H9 (cell line): ENCODE data around the gene TNPO2. TPM values are rescaled to one million over a fixed set of nuclear protein-coding genes. Genes with fewer than 3 reads are reported as not detected.

Experiments
- DNase-seq: peaks from one replicate; pipeline ENCODE4 v3.0.0-alpha.2; 2017
- H2AFZ ChIP-seq: one replicate; pipeline ENCODE4 v1.6.1; 2013; ENCODE audit warnings: mild to moderate bottlenecking, low read length, control low read depth, moderate library complexity
- H2AK5ac ChIP-seq: 2 replicates; pipeline ENCODE4 v1.6.1; 2013; ENCODE audit warnings: low read length, control low read depth, mixed read lengths; ENCODE audit not compliant: insufficient read length
- H2BK120ac ChIP-seq: one replicate; pipeline ENCODE4 v1.6.1; 2013; ENCODE audit warnings: low read depth, mild to moderate bottlenecking, low read length, control low read depth, inconsistent platforms; ENCODE audit not compliant: poor library complexity, severe bottlenecking
- H2BK12ac ChIP-seq: 2 replicates; pipeline ENCODE4 v1.6.1; 2013; ENCODE audit warnings: low read length, control low read depth, mixed read lengths, low read depth; ENCODE audit not compliant: insufficient read length
- H2BK15ac ChIP-seq: 2 replicates; pipeline ENCODE4 v1.6.1; 2013; ENCODE audit warnings: low read depth, low read length, control low read depth
- H2BK20ac ChIP-seq: one replicate; pipeline ENCODE4 v1.6.1; 2013; ENCODE audit warnings: low read depth, mild to moderate bottlenecking, low read length, control low read depth, inconsistent platforms; ENCODE audit not compliant: poor library complexity, severe bottlenecking
- H2BK5ac ChIP-seq: 2 replicates; pipeline ENCODE4 v1.6.1; 2013; ENCODE audit warnings: low read length, control low read depth, mixed read lengths; ENCODE audit not compliant: insufficient read length
- H3K14ac ChIP-seq: 2 replicates; pipeline ENCODE4 v1.6.1; 2013; ENCODE audit warnings: low read length, control low read depth; ENCODE audit not compliant: insufficient read depth
- H3K18ac ChIP-seq: 2 replicates; pipeline ENCODE4 v1.6.1; 2013; ENCODE audit warnings: low read depth, mild to moderate bottlenecking, mixed read lengths, low read length, control low read depth; ENCODE audit not compliant: insufficient read length
- H3K23ac ChIP-seq: 2 replicates; pipeline ENCODE4 v1.6.1; 2013; ENCODE audit warnings: low read length, control low read depth, mixed read lengths, low read depth; ENCODE audit not compliant: insufficient read length
- H3K23me2 ChIP-seq: 2 replicates; pipeline ENCODE4 v1.6.1; 2013; ENCODE audit warnings: low read depth, mild to moderate bottlenecking, mixed read lengths, low read length, control low read depth; ENCODE audit not compliant: insufficient read length, poor library complexity, severe bottlenecking
- H3K27ac ChIP-seq: 2 replicates; pipeline ENCODE4 v1.5.1; 2013; ENCODE audit warnings: low read length, control low read depth, mixed read lengths, low read depth; ENCODE audit not compliant: insufficient read length
- H3K27me3 ChIP-seq: 2 replicates; pipeline ENCODE4 v1.6.1; 2013; ENCODE audit warnings: low read length, control low read depth, inconsistent platforms; ENCODE audit not compliant: insufficient read depth
- H3K4ac ChIP-seq: 2 replicates; pipeline ENCODE4 v1.6.1; 2013; ENCODE audit warnings: low read depth, mild to moderate bottlenecking, control low read depth, inconsistent platforms, low read length, moderate library complexity
- H3K4me1 ChIP-seq: 2 replicates; pipeline ENCODE4 v1.6.1; 2013; ENCODE audit warnings: low read length, control low read depth, inconsistent platforms; ENCODE audit not compliant: insufficient read depth
- H3K4me2 ChIP-seq: 2 replicates; pipeline ENCODE4 v1.6.1; 2013; ENCODE audit warnings: low read length, control low read depth, mixed read lengths; ENCODE audit not compliant: insufficient read length, insufficient read depth
- H3K56ac ChIP-seq: 2 replicates; pipeline ENCODE4 v1.6.1; 2013; ENCODE audit warnings: low read depth, mild to moderate bottlenecking, mixed read lengths, low read length, control low read depth; ENCODE audit not compliant: insufficient read length
- H3K79me1 ChIP-seq: 2 replicates; pipeline ENCODE4 v1.6.1; 2013; ENCODE audit warnings: low read depth, mild to moderate bottlenecking, moderate library complexity, low read length, control low read depth, inconsistent platforms; ENCODE audit not compliant: insufficient read depth, poor library complexity, severe bottlenecking
- H3K79me2 ChIP-seq: 2 replicates; pipeline ENCODE4 v1.6.1; 2013; ENCODE audit warnings: low read length, control low read depth, inconsistent platforms; ENCODE audit not compliant: insufficient read depth
- H3K9ac ChIP-seq: 2 replicates; pipeline ENCODE4 v1.6.1; 2013; ENCODE audit warnings: low read length, control low read depth, mixed read lengths; ENCODE audit not compliant: insufficient read length; ENCODE audit errors: extremely low read depth
- H3K9me3 ChIP-seq: one replicate; pipeline ENCODE4 v1.6.1; 2013; ENCODE audit warnings: low read depth, low read length, inconsistent platforms; ENCODE audit not compliant: control insufficient read depth
- H3T11ph ChIP-seq: one replicate; pipeline ENCODE4 v1.6.1; 2013; ENCODE audit warnings: mild to moderate bottlenecking, low read length, control low read depth, inconsistent platforms
- H4K20me1 ChIP-seq: one replicate; pipeline ENCODE4 v1.6.1; 2013; ENCODE audit not compliant: control insufficient read depth, insufficient read length, insufficient read depth
- H4K5ac ChIP-seq: 2 replicates; pipeline ENCODE4 v1.6.1; 2013; ENCODE audit warnings: low read depth, mild to moderate bottlenecking, mixed read lengths, low read length, control low read depth; ENCODE audit not compliant: insufficient read length
- H4K8ac ChIP-seq: replicated peaks from 2 replicates; pipeline ENCODE4 v1.6.1; 2013; ENCODE audit warnings: low read length, control low read depth, mixed read lengths, low read depth; ENCODE audit not compliant: insufficient read length
- H4K91ac ChIP-seq: 2 replicates; pipeline ENCODE4 v1.6.1; 2013; ENCODE audit warnings: low read depth, mild to moderate bottlenecking, moderate library complexity, mixed read lengths, low read length, control low read depth; ENCODE audit not compliant: insufficient read length
- H3K27ac Mint-ChIP-seq, 3 experiments: 2 replicates in 2 of 3; 3 replicates in 1 of 3; pipeline ENCODE4 v1.8.0; 2020 to 2021; ENCODE audit warnings: mixed read lengths in 3 of 3, mild to moderate bottlenecking in 1 of 3, moderate library complexity in 1 of 3
- H3K27me3 Mint-ChIP-seq: 2 replicates; pipeline ENCODE4 v1.8.0; 2021; ENCODE audit warnings: low read depth, mild to moderate bottlenecking, moderate library complexity, mixed read lengths
- H3K36me3 Mint-ChIP-seq, 3 experiments: 2 replicates in 2 of 3; 3 replicates in 1 of 3; pipeline ENCODE4 v1.8.0; 2020 to 2021; ENCODE audit warnings: low read depth in 3 of 3, mixed read lengths in 3 of 3; ENCODE audit not compliant: insufficient read depth in 1 of 3
- H3K4me1 Mint-ChIP-seq, 2 experiments: 2 replicates each; pipeline ENCODE4 v1.8.0; 2020; ENCODE audit warnings: mixed read lengths in 2 of 2
- H3K4me3 Mint-ChIP-seq, 2 experiments: 2 replicates in 1 of 2; 3 replicates in 1 of 2; pipeline ENCODE4 v1.8.0; 2020 to 2021; ENCODE audit warnings: mild to moderate bottlenecking in 2 of 2, mixed read lengths in 2 of 2, moderate library complexity in 1 of 2
- H3K9me3 Mint-ChIP-seq, 2 experiments: 2 replicates in 1 of 2; 3 replicates in 1 of 2; pipeline ENCODE4 v1.8.0; 2020; ENCODE audit warnings: mild to moderate bottlenecking in 2 of 2, mixed read lengths in 2 of 2, moderate library complexity in 1 of 2
- CTCF ChIP-seq: fragments of 200-600 bp; sonication (generic); conservative IDR thresholded peaks from 3 replicates; pipeline ENCODE4 v1.8.0; 2021; ENCODE audit warnings: antibody characterized with exemption, mild to moderate bottlenecking
- WGBS: extraction: QIAGEN DNeasy Blood & Tissue Kit; methylation state at CpG from one replicate; pipeline ENCODE4 v1.1.7; 2013; ENCODE audit warnings: missing lambda C conversion rate, low lambda C conversion rate, mixed read lengths; ENCODE audit not compliant: insufficient read length; ENCODE audit errors: extremely low coverage; 5-methylcytosine and 5-hydroxymethylcytosine counted together
- total RNA-seq: library from RNA; stranded (reverse); gene quantifications from 2 replicates; pipeline ENCODE4 v1.2.1, GENCODE V29; 2021

The TNPO2 gene
- total RNA-seq, 1 experiment from 2014 or later = 159 TPM

- H3K4me2 ChIP-seq = no peak overlapping the region
- peaks cover 0 to 3% of the 10 kb centered on the region in 2 experiments; a peak in 2 of 5 replicates for H3K9me3 Mint-ChIP-seq
- no peak overlapping the region for H3K9ac ChIP-seq
- no peak overlapping the region for H4K5ac ChIP-seq
- peaks cover 16 to 31% (median 29%) of the 10 kb centered on the region in 3 experiments; a peak in 6 of 7 replicates for H3K36me3 Mint-ChIP-seq
- no peak overlapping the region for H2BK12ac ChIP-seq
- H3K4ac ChIP-seq = no peak overlapping the region
- H3K79me1 ChIP-seq = no peaks in the 10 kb centered on the region
- no peak overlapping the region for H3K14ac ChIP-seq
- no peak overlapping the region for H3K23ac ChIP-seq
- no peak overlapping the region for H3K18ac ChIP-seq
- H4K20me1 ChIP-seq = no peaks in the 10 kb centered on the region
- no peak overlapping the region for H4K91ac ChIP-seq
- H2BK15ac ChIP-seq = no peak overlapping the region
- no peaks in the 10 kb centered on the region for H3K9me3 ChIP-seq
- no peak overlapping the region for H3K27ac Mint-ChIP-seq
- H3K4me1 Mint-ChIP-seq = peaks cover 6 to 9% of the 10 kb centered on the region in 2 experiments
- H3K79me2 ChIP-seq = no peaks in the 10 kb centered on the region
- H3K27me3 Mint-ChIP-seq = peaks cover 16% of the 10 kb centered on the region
- H4K8ac ChIP-seq = no peak overlapping the region
- no peak overlapping the region for H2BK20ac ChIP-seq
- H2AK5ac ChIP-seq = no peak overlapping the region
- no peaks in the 10 kb centered on the region for H3K27me3 ChIP-seq
- no CpG with 5 or more reads among the region's 6 CpGs for WGBS
- no peaks in the 10 kb centered on the region for H3K4me1 ChIP-seq
- H2BK120ac ChIP-seq = no peak overlapping the region
- H3K56ac ChIP-seq = no peak overlapping the region
- H3K27ac ChIP-seq = no peak overlapping the region
- no peak overlapping the region for H2BK5ac ChIP-seq
- H3K23me2 ChIP-seq = no peaks in the 10 kb centered on the region
- peak overlapping the region in 1 of 2 experiments; percentile 50; a peak in 1 of 5 replicates for H3K4me3 Mint-ChIP-seq
- no peak for TF ChIP-seq CTCF
- H2AFZ ChIP-seq = no peak overlapping the region
- DNase-seq = no peak
- no peak overlapping the region for H3T11ph ChIP-seq
Measured at GRCh38 chr19:12759686-12760085, 36.0 kb upstream of the TNPO2 start.
